ENCODE measurements around the gene GATB.
A peak's percentile ranks its signal among the peaks of the same experiment; 100 is the strongest.

GATB gene

GRCh38 chr4:151674804-151675391 lies 85.9 kb downstream of the GATB start:
- H3K18ac ChIP-seq (ENCODE audit: low read length), result peak overlapping the region; percentile 72
- H3K4ac ChIP-seq (ENCODE audit: low read length), result no peak overlapping the region
- no peak overlapping the region for H3K14ac ChIP-seq (ENCODE audit: low read length)
- peaks cover 0 to 2% of the 10 kb centered on the region in 2 donors for H3K36me3 ChIP-seq (replicated peaks in 1 of 2; ENCODE audit: control insufficient read depth in 2 of 2, insufficient read depth in 2 of 2, low read length in 2 of 2)
- H3K27ac ChIP-seq (replicated peaks; ENCODE audit: low read length), result no peak overlapping the region
- no peak for DNase-seq (ENCODE audit: low spot score)
- H3K4me2 ChIP-seq (ENCODE audit: insufficient read depth, low read length, poor library complexity, severe bottlenecking), result no peak overlapping the region
- WGBS, 2 donors (ENCODE audit: extremely low coverage in 2 of 2, insufficient read length in 2 of 2, insufficient replicate concordance in 1 of 2), result no CpG with 5 or more reads among the region's 19 CpGs
- H4K8ac ChIP-seq (ENCODE audit: low read depth, low read length), result peak overlapping the region; percentile 68
- peak overlapping the region; percentile 14 for H2BK12ac ChIP-seq (ENCODE audit: low read length)
- peak overlapping the region; percentile 3 for H2AK5ac ChIP-seq (ENCODE audit: low read depth, low read length)
- no peak overlapping the region for H3K9ac ChIP-seq (ENCODE audit: low read depth, low read length, poor library complexity)
- H4K91ac ChIP-seq (ENCODE audit: low read depth, low read length, poor library complexity), result no peak overlapping the region
- H2BK15ac ChIP-seq (ENCODE audit: low read length), result no peak overlapping the region
- no peak overlapping the region for H3K4me3 ChIP-seq (ENCODE audit: low read length in 2 of 2)
- peaks cover 10 to 12% of the 10 kb centered on the region in 2 donors for H3K4me1 ChIP-seq (ENCODE audit: control insufficient read depth in 2 of 2, insufficient read depth in 1 of 2, low read depth in 1 of 2, low read length in 2 of 2)
- peak overlapping the region; percentile 65 for H2AFZ ChIP-seq (ENCODE audit: low read length)
- peak overlapping the region; percentile 10 for H2BK120ac ChIP-seq (ENCODE audit: low read depth, low read length)
- no peaks in the 10 kb centered on the region for H3K9me3 ChIP-seq (replicated peaks in 1 of 2; ENCODE audit: control insufficient read depth in 2 of 2, insufficient read depth in 1 of 2, low read depth in 1 of 2, low read length in 2 of 2)
- H2BK5ac ChIP-seq (ENCODE audit: low read length), result no peak overlapping the region
- H3K79me1 ChIP-seq (ENCODE audit: low read depth, low read length), result no peaks in the 10 kb centered on the region
- no peaks in the 10 kb centered on the region for H3K27me3 ChIP-seq (ENCODE audit: control insufficient read depth in 3 of 3, insufficient read depth in 3 of 3, low read depth in 1 of 3, low read length in 3 of 3)
- no peak overlapping the region for H3K23ac ChIP-seq (ENCODE audit: low read depth, low read length, poor library complexity)

- H2BK12ac ChIP-seq (ENCODE audit: low read length), result no peak overlapping the region
- no peak overlapping the region for H2AK5ac ChIP-seq (ENCODE audit: low read depth, low read length)
- no peak overlapping the region for H2BK15ac ChIP-seq (ENCODE audit: low read length)
- H3K18ac ChIP-seq (ENCODE audit: low read length), result no peak overlapping the region
- H2BK120ac ChIP-seq (ENCODE audit: low read depth, low read length), result no peak overlapping the region
- no CpG with 5 or more reads among the region's 12 CpGs for WGBS, 2 donors (ENCODE audit: extremely low coverage in 2 of 2, insufficient read length in 2 of 2, insufficient replicate concordance in 1 of 2)
- peak overlapping the region; percentile 39 for H3K14ac ChIP-seq (ENCODE audit: low read length)
- peaks cover 0 to 2% of the 10 kb centered on the region in 2 donors for H3K36me3 ChIP-seq (replicated peaks in 1 of 2; ENCODE audit: control insufficient read depth in 2 of 2, insufficient read depth in 2 of 2, low read length in 2 of 2)
- H3K4me1 ChIP-seq (ENCODE audit: control insufficient read depth in 2 of 2, insufficient read depth in 1 of 2, low read depth in 1 of 2, low read length in 2 of 2), result peaks cover 10 to 12% of the 10 kb centered on the region in 2 donors
- H2BK5ac ChIP-seq (ENCODE audit: low read length), result no peak overlapping the region
- H3K4me2 ChIP-seq (ENCODE audit: insufficient read depth, low read length, poor library complexity, severe bottlenecking), result no peak overlapping the region
- H3K9me3 ChIP-seq (replicated peaks in 1 of 2; ENCODE audit: control insufficient read depth in 2 of 2, insufficient read depth in 1 of 2, low read depth in 1 of 2, low read length in 2 of 2), result no peaks in the 10 kb centered on the region
- no peak overlapping the region for H3K23ac ChIP-seq (ENCODE audit: low read depth, low read length, poor library complexity)
- no peaks in the 10 kb centered on the region for H3K27me3 ChIP-seq (ENCODE audit: control insufficient read depth in 3 of 3, insufficient read depth in 3 of 3, low read depth in 1 of 3, low read length in 3 of 3)
- H2AFZ ChIP-seq (ENCODE audit: low read length), result no peak overlapping the region
- DNase-seq (ENCODE audit: low spot score), result no peak
- no peak overlapping the region for H3K4me3 ChIP-seq (ENCODE audit: low read length in 2 of 2)
- no peak overlapping the region for H3K9ac ChIP-seq (ENCODE audit: low read depth, low read length, poor library complexity)
- no peak overlapping the region for H3K27ac ChIP-seq (replicated peaks; ENCODE audit: low read length)
- H3K4ac ChIP-seq (ENCODE audit: low read length), result no peak overlapping the region
- H4K8ac ChIP-seq (ENCODE audit: low read depth, low read length), result no peak overlapping the region
- H3K79me1 ChIP-seq (ENCODE audit: low read depth, low read length), result no peaks in the 10 kb centered on the region
- H4K91ac ChIP-seq (ENCODE audit: low read depth, low read length, poor library complexity), result no peak overlapping the region
Measured at GRCh38 chr4:151673908-151674520, 86.8 kb downstream of the GATB start.

GRCh38 chr4:151672996-151673395 lies 87.8 kb downstream of the GATB start:
- H2AFZ ChIP-seq (ENCODE audit: low read length), result no peak overlapping the region
- no peak overlapping the region for H2BK15ac ChIP-seq (ENCODE audit: low read length)
- no peak overlapping the region for H3K23ac ChIP-seq (ENCODE audit: low read depth, low read length, poor library complexity)
- H3K9me3 ChIP-seq (replicated peaks in 1 of 2; ENCODE audit: control insufficient read depth in 2 of 2, insufficient read depth in 1 of 2, low read depth in 1 of 2, low read length in 2 of 2), result no peaks in the 10 kb centered on the region
- no peak overlapping the region for H4K91ac ChIP-seq (ENCODE audit: low read depth, low read length, poor library complexity)
- H3K36me3 ChIP-seq (replicated peaks in 1 of 2; ENCODE audit: control insufficient read depth in 2 of 2, insufficient read depth in 2 of 2, low read length in 2 of 2), result peaks cover 0 to 2% of the 10 kb centered on the region in 2 donors
- no peak overlapping the region for H2BK120ac ChIP-seq (ENCODE audit: low read depth, low read length)
- no peak overlapping the region for H3K4ac ChIP-seq (ENCODE audit: low read length)
- whole genome bisulfite sequencing, 2 donors (ENCODE audit: extremely low coverage in 2 of 2, insufficient read length in 2 of 2, insufficient replicate concordance in 1 of 2), result no CpG with 5 or more reads among the region's 14 CpGs
- no peak overlapping the region for H3K14ac ChIP-seq (ENCODE audit: low read length)
- H3K4me3 ChIP-seq (ENCODE audit: low read length in 2 of 2), result no peak overlapping the region
- H4K8ac ChIP-seq (ENCODE audit: low read depth, low read length), result no peak overlapping the region
- no peak overlapping the region for H3K27ac ChIP-seq (replicated peaks; ENCODE audit: low read length)
- no peak overlapping the region for H2BK5ac ChIP-seq (ENCODE audit: low read length)
- no peaks in the 10 kb centered on the region for H3K79me1 ChIP-seq (ENCODE audit: low read depth, low read length)
- no peak overlapping the region for H3K9ac ChIP-seq (ENCODE audit: low read depth, low read length, poor library complexity)
- no peak overlapping the region for H2BK12ac ChIP-seq (ENCODE audit: low read length)
- H3K18ac ChIP-seq (ENCODE audit: low read length), result no peak overlapping the region
- peak overlapping the region; percentile 26 for H2AK5ac ChIP-seq (ENCODE audit: low read depth, low read length)
- DNase-seq (ENCODE audit: low spot score), result no peak
- peaks cover 10 to 12% of the 10 kb centered on the region in 2 donors for H3K4me1 ChIP-seq (ENCODE audit: control insufficient read depth in 2 of 2, insufficient read depth in 1 of 2, low read depth in 1 of 2, low read length in 2 of 2)
- no peak overlapping the region for H3K4me2 ChIP-seq (ENCODE audit: insufficient read depth, low read length, poor library complexity, severe bottlenecking)
- H3K27me3 ChIP-seq (ENCODE audit: control insufficient read depth in 3 of 3, insufficient read depth in 3 of 3, low read depth in 1 of 3, low read length in 3 of 3), result no peaks in the 10 kb centered on the region

GRCh38 chr4:151671541-151672059 lies 89.2 kb downstream of the GATB start:
- Histone ChIP-seq H2AFZ (ENCODE audit: low read length) (no peak overlapping the region), H3K14ac (ENCODE audit: low read length) (no peak overlapping the region), H3K27ac (replicated peaks; ENCODE audit: low read length) (no peak overlapping the region), H3K23ac (ENCODE audit: low read depth, low read length, poor library complexity) (no peak overlapping the region), H4K91ac (ENCODE audit: low read depth, low read length, poor library complexity) (no peak overlapping the region), H3K27me3 (ENCODE audit: control insufficient read depth in 3 of 3, insufficient read depth in 3 of 3, low read depth in 1 of 3, low read length in 3 of 3) (no peaks in the 10 kb centered on the region), H2BK5ac (ENCODE audit: low read length) (no peak overlapping the region), H3K79me1 (ENCODE audit: low read depth, low read length) (no peaks in the 10 kb centered on the region), H3K18ac (ENCODE audit: low read length) (no peak overlapping the region), H3K9me3 (replicated peaks in 1 of 2; ENCODE audit: control insufficient read depth in 2 of 2, insufficient read depth in 1 of 2, low read depth in 1 of 2, low read length in 2 of 2) (no peaks in the 10 kb centered on the region), H3K9ac (ENCODE audit: low read depth, low read length, poor library complexity) (no peak overlapping the region), H2BK120ac (ENCODE audit: low read depth, low read length) (no peak overlapping the region), H4K8ac (ENCODE audit: low read depth, low read length) (no peak overlapping the region), H3K36me3 (replicated peaks in 1 of 2; ENCODE audit: control insufficient read depth in 2 of 2, insufficient read depth in 2 of 2, low read length in 2 of 2) (peaks cover 0 to 2% of the 10 kb centered on the region in 2 donors), H2BK12ac (ENCODE audit: low read length) (no peak overlapping the region), H2AK5ac (ENCODE audit: low read depth, low read length) (no peak overlapping the region), H3K4me3 (ENCODE audit: low read length in 2 of 2) (no peak overlapping the region), H3K4me1 (ENCODE audit: control insufficient read depth in 2 of 2, insufficient read depth in 1 of 2, low read depth in 1 of 2, low read length in 2 of 2) (peaks cover 12 to 13% of the 10 kb centered on the region in 2 donors), H3K4me2 (ENCODE audit: insufficient read depth, low read length, poor library complexity, severe bottlenecking) (no peak overlapping the region), H3K4ac (ENCODE audit: low read length) (no peak overlapping the region), H2BK15ac (ENCODE audit: low read length) (no peak overlapping the region)
- no CpG with 5 or more reads among the region's 14 CpGs for WGBS, 2 donors (ENCODE audit: extremely low coverage in 2 of 2, insufficient read length in 2 of 2, insufficient replicate concordance in 1 of 2)
- DNase-seq (ENCODE audit: low spot score), result no peak

Measured in neuronal stem cell (in vitro differentiated cells).